K562 (cell line): ENCODE measurements around the gene SNX14. TPM values are rescaled to one million over a fixed set of nuclear protein-coding genes. Genes with fewer than 3 reads are reported as not detected.
A peak's percentile ranks its signal among the peaks of the same experiment; 100 is the strongest.

ENCODE experiments used
- ATAC-seq: fragments of 200-7000 bp; cut with Tn5 transposase; 3 replicates; pipeline ENCODE4 v1.9.1; 2020; ENCODE audit warnings: moderate library complexity
- BruUV-seq: library from RNA; stranded (reverse); fragments of 400-500 nt; replicated peaks from 2 replicates; lab custom pipeline; 2021; lab: Mats Ljungman, UMichigan
- CTCF ChIA-PET: fragments of 300-600 bp; formaldehyde crosslinking; extraction: SDS; loops from one replicate; lab custom pipeline; 2021; ENCODE audit warnings: low intra/inter-chr PET ratio; lab: Yijun Ruan, JAX
- POLR2A ChIA-PET: fragments of 300-600, 350-650 bp; sonication (Branson Sonifier 250); formaldehyde crosslinking; extraction: SDS; loops from one replicate; lab custom pipeline; 2021; ENCODE audit warnings: antibody characterized with exemption, inconsistent platforms; lab: Yijun Ruan, JAX
- DNase-seq, 4 experiments: peaks; one replicate each; pipeline versions ENCODE4 v3.0.0 to v3.0.0-alpha.2; 2011 to 2018; ENCODE audit warnings: low spot score in 3 of 4, mixed read lengths in 3 of 4; ENCODE audit errors: extremely low read depth in 1 of 4
- FAIRE-seq: peaks from 2 replicates; lab custom pipeline; 2011; peaks lifted over from hg19 to GRCh38; lab: Jason Lieb, UNC
- H2AFZ ChIP-seq: 2 replicates; pipeline ENCODE4 v1.6.0; 2011; ENCODE audit warnings: low read depth, low read length, control low read depth, inconsistent platforms
- H3K27ac ChIP-seq: fragments of 200-600 bp; 3 replicates; pipeline ENCODE4 v1.8.0; 2011; ENCODE audit warnings: low read depth, mild to moderate bottlenecking, control low read depth, inconsistent platforms, low read length, moderate library complexity, mixed read lengths; ENCODE audit errors: extremely low read depth
- H3K27me3 ChIP-seq, 2 experiments: fragments of 300-600 bp in 1 of 2; 2 replicates in 1 of 2; 3 replicates in 1 of 2; pipeline versions ENCODE4 v1.6.0 to v1.8.0; 2011; ENCODE audit warnings: inconsistent platforms in 2 of 2, low read length in 2 of 2, mild to moderate bottlenecking in 1 of 2, mixed read lengths in 1 of 2, moderate library complexity in 1 of 2; ENCODE audit not compliant: control insufficient read depth in 2 of 2, insufficient read depth in 2 of 2
- H3K36me3 ChIP-seq: fragments of 300-600 bp; 3 replicates; pipeline ENCODE4 v1.8.0; 2011; ENCODE audit warnings: mild to moderate bottlenecking, low read length, inconsistent platforms; ENCODE audit not compliant: control insufficient read depth, insufficient read depth
- H3K4me1 ChIP-seq, 2 experiments: fragments of 200-600 bp in 1 of 2; replicated peaks in 1 of 2; 2 replicates in 1 of 2; 3 replicates in 1 of 2; pipeline versions ENCODE4 v1.5.1 to v1.8.0; 2011; ENCODE audit warnings: inconsistent platforms in 2 of 2, low read length in 2 of 2, mild to moderate bottlenecking in 1 of 2, mixed read lengths in 1 of 2, moderate library complexity in 1 of 2; ENCODE audit not compliant: control insufficient read depth in 2 of 2, insufficient read depth in 2 of 2
- H3K4me2 ChIP-seq: 2 replicates; pipeline ENCODE4 v1.6.1; 2011; ENCODE audit warnings: low read length, control low read depth, inconsistent platforms, mixed read lengths; ENCODE audit not compliant: insufficient read depth
- H3K4me3 ChIP-seq: fragments of 200-600 bp; sonication (generic), shearing (Covaris generic); 2 replicates; pipeline ENCODE4 v1.5.1; 2016; ENCODE audit warnings: control low read depth, inconsistent platforms
- H3K79me2 ChIP-seq: fragments of 200-600 bp; 3 replicates; pipeline ENCODE4 v1.8.0; 2011; ENCODE audit warnings: low read length, inconsistent platforms; ENCODE audit not compliant: control insufficient read depth, insufficient read depth
- H3K9ac ChIP-seq, 2 experiments: 2 replicates each; pipeline versions ENCODE4 v1.6.0 to v1.6.1; 2011; ENCODE audit warnings: low read depth in 2 of 2, low read length in 2 of 2, control low read depth in 1 of 2, inconsistent platforms in 1 of 2, mild to moderate bottlenecking in 1 of 2, mixed read lengths in 1 of 2; ENCODE audit not compliant: insufficient read depth in 1 of 2
- H3K9me1 ChIP-seq: one replicate; pipeline ENCODE4 v1.6.0; 2011; ENCODE audit warnings: inconsistent platforms, mild to moderate bottlenecking, low read length, moderate library complexity; ENCODE audit not compliant: control insufficient read depth, insufficient read depth
- H3K9me3 ChIP-seq: replicated peaks from 2 replicates; pipeline ENCODE4 v1.5.1; 2011; ENCODE audit warnings: low read depth, low read length, inconsistent platforms; ENCODE audit not compliant: control insufficient read depth, insufficient read depth
- H4K20me1 ChIP-seq: replicated peaks from 2 replicates; pipeline ENCODE4 v1.6.1; 2011; ENCODE audit warnings: low read length, inconsistent platforms, mixed read lengths; ENCODE audit not compliant: control insufficient read depth, insufficient read depth
- CBFA2T3 ChIP-seq: fragments of 450-650 bp; IDR thresholded peaks from 2 replicates; pipeline ENCODE4 v1.6.1; 2017
- CCAR2 ChIP-seq: fragments of 200-400 bp; formaldehyde crosslinking; IDR thresholded peaks from 2 replicates; pipeline ENCODE4 v1.6.1; 2017; ENCODE audit warnings: mild to moderate bottlenecking, low read depth, low read length
- SRSF3 ChIP-seq: fragments of 200-400 bp; formaldehyde crosslinking; IDR thresholded peaks from 2 replicates; pipeline ENCODE4 v1.6.1; 2016; ENCODE audit warnings: mild to moderate bottlenecking, low read length, moderate library complexity; ENCODE audit not compliant: insufficient read depth
- TCF3 ChIP-seq: sonication (generic); formaldehyde crosslinking; IDR thresholded peaks from 2 replicates; pipeline ENCODE4 v1.4.0; 2020; ENCODE audit warnings: mild to moderate bottlenecking, missing genetic modification reagents
- ZNF143 ChIP-seq: sonication (generic); formaldehyde crosslinking; IDR thresholded peaks from 2 replicates; pipeline ENCODE4 v1.9.0; 2022; ENCODE audit warnings: mild to moderate bottlenecking, missing genetic modification reagents
- ZNF224 ChIP-seq: sonication (generic); formaldehyde crosslinking; IDR thresholded peaks from 2 replicates; pipeline ENCODE4 v1.8.0; 2022; ENCODE audit warnings: mild to moderate bottlenecking, missing genetic modification reagents
- ZNF253 ChIP-seq: fragments of 250-450 bp; sonication (Bioruptor Pico); conservative IDR thresholded peaks from 2 replicates; pipeline ENCODE4 v1.6.1; 2021; ENCODE audit warnings: mild to moderate bottlenecking
- WGBS: fragments of 100-300 bp; shearing (Covaris generic); methylation state at CpG from one replicate; pipeline ENCODE4 v1.1.6; 2016; ENCODE audit warnings: low coverage, mixed read lengths; ENCODE audit not compliant: insufficient coverage; ENCODE audit errors: missing lambda C conversion rate; 5-methylcytosine and 5-hydroxymethylcytosine counted together
- in situ Hi-C: fragments of 300-500 bp; cut with MboI; formaldehyde crosslinking; loops from 4 replicates; pipeline ENCODE4 v1.15.0; 2018; ENCODE audit warnings: inconsistent platforms, mixed read lengths
- intact Hi-C: fragments of 100-400 bp; cut with micrococcal nuclease; formaldehyde crosslinking; loops from 2 replicates; pipeline ENCODE4 v1.14.2; 2022
- polyA plus RNA-seq, 8 experiments: library from polyadenylated mRNA; depleted of rRNA in 4 of 8; stranded (reverse) in 5 of 8; unstranded in 3 of 8; fragments of >200 nt; fragmentation: Nextera tagmentation in 2 of 8; fragmentation: Illumina TruSeq in 1 of 8; extraction: Ambion mirVana in 2 of 8; extraction: Trizol in 1 of 8; gene quantifications; 2 replicates each; pipeline versions ENCODE4 v1.2.1 to v1.2.3, GENCODE V29; 2011 to 2014; ENCODE audit warnings: inconsistent platforms in 1 of 8, missing spikeins in 1 of 8
- total RNA-seq, 7 experiments: library from RNA; depleted of rRNA in 6 of 7; stranded (reverse); fragments of >200 nt in 6 of 7; fragmentation: Illumina TruSeq in 2 of 7; extraction: Trizol in 2 of 7; gene quantifications; 2 replicates each; pipeline versions ENCODE4 v1.2.1 to v1.2.3, GENCODE V29; 2011 to 2021; ENCODE audit warnings: low replicate concordance in 1 of 7
- TF ChIP-seq, protein P1 (sequence below): fragments of 250-450 bp; sonication (Bioruptor Pico); IDR thresholded peaks from 2 replicates; pipeline ENCODE4 v1.4.0; 2020
- TF ChIP-seq, protein P2 (sequence below): sonication (generic); formaldehyde crosslinking; IDR thresholded peaks from 2 replicates; pipeline ENCODE4 v1.8.1; 2023; ENCODE audit warnings: missing genetic modification reagents, mild to moderate bottlenecking, borderline replicate concordance

Gene SNX14
- total and polyA plus RNA-seq, 9 of the 15 experiments (the other 6 are each of a cell fraction or from before 2014, with no cell fraction given): 46.5 to 140 (median 71.2) TPM

DNA sequence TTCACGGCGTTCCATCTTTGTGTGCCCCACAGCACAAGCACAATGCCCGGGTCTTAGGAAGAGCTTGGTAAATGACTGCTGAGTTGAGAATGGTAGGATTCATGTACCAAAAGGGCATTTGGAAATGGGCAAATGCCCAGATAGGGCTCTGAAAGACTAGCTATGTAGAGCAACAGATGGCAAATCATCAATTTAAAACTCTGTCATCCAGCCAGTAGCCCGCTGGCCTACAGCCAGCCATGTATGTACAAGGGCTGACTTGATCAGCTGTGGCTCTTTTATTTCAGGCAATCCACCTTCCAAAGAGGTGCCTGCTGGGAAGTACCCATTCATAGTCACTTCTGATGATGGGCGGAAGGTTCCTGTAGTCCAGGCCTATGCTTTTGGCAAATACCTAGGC lies 108.7 kb downstream of the SNX14 start (continued):
- TF ChIP-seq, protein P1, sequence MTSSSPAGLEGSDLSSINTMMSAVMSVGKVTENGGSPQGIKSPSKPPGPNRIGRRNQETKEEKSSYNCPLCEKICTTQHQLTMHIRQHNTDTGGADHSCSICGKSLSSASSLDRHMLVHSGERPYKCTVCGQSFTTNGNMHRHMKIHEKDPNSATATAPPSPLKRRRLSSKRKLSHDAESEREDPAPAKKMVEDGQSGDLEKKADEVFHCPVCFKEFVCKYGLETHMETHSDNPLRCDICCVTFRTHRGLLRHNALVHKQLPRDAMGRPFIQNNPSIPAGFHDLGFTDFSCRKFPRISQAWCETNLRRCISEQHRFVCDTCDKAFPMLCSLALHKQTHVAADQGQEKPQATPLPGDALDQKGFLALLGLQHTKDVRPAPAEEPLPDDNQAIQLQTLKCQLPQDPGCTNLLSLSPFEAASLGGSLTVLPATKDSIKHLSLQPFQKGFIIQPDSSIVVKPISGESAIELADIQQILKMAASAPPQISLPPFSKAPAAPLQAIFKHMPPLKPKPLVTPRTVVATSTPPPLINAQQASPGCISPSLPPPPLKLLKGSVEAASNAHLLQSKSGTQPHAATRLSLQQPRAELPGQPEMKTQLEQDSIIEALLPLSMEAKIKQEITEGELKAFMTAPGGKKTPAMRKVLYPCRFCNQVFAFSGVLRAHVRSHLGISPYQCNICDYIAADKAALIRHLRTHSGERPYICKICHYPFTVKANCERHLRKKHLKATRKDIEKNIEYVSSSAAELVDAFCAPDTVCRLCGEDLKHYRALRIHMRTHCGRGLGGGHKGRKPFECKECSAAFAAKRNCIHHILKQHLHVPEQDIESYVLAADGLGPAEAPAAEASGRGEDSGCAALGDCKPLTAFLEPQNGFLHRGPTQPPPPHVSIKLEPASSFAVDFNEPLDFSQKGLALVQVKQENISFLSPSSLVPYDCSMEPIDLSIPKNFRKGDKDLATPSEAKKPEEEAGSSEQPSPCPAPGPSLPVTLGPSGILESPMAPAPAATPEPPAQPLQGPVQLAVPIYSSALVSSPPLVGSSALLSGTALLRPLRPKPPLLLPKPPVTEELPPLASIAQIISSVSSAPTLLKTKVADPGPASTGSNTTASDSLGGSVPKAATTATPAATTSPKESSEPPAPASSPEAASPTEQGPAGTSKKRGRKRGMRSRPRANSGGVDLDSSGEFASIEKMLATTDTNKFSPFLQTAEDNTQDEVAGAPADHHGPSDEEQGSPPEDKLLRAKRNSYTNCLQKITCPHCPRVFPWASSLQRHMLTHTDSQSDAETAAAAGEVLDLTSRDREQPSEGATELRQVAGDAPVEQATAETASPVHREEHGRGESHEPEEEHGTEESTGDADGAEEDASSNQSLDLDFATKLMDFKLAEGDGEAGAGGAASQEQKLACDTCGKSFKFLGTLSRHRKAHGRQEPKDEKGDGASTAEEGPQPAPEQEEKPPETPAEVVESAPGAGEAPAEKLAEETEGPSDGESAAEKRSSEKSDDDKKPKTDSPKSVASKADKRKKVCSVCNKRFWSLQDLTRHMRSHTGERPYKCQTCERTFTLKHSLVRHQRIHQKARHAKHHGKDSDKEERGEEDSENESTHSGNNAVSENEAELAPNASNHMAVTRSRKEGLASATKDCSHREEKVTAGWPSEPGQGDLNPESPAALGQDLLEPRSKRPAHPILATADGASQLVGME (CRISPR knock-in tag): no peak
- TF ChIP-seq SRSF3: no peak
- no peak for TF ChIP-seq ZNF143
- no peak for TF ChIP-seq ZNF224

DNA sequence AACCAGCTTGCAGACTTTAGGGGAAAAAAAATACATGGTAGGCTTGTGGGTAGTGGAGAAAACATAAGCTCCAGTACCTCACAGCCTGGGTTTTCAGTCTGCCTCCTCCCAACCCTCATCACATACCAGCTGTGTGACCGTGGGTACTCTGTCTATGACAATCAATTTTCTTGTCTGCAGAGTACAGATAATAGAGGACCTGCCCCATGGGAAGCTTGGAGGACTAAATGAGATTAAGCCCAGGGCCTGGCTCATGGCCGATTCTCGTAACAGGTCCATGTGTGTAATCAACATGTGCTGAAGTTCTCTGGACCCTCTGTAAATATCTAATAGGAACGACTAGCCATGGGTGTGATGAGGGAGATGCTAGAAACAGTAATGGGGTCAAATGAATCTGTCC lies 109.8 kb downstream of the SNX14 start:
- TF ChIP-seq ZNF253: no peak
- TF ChIP-seq, protein P2, sequence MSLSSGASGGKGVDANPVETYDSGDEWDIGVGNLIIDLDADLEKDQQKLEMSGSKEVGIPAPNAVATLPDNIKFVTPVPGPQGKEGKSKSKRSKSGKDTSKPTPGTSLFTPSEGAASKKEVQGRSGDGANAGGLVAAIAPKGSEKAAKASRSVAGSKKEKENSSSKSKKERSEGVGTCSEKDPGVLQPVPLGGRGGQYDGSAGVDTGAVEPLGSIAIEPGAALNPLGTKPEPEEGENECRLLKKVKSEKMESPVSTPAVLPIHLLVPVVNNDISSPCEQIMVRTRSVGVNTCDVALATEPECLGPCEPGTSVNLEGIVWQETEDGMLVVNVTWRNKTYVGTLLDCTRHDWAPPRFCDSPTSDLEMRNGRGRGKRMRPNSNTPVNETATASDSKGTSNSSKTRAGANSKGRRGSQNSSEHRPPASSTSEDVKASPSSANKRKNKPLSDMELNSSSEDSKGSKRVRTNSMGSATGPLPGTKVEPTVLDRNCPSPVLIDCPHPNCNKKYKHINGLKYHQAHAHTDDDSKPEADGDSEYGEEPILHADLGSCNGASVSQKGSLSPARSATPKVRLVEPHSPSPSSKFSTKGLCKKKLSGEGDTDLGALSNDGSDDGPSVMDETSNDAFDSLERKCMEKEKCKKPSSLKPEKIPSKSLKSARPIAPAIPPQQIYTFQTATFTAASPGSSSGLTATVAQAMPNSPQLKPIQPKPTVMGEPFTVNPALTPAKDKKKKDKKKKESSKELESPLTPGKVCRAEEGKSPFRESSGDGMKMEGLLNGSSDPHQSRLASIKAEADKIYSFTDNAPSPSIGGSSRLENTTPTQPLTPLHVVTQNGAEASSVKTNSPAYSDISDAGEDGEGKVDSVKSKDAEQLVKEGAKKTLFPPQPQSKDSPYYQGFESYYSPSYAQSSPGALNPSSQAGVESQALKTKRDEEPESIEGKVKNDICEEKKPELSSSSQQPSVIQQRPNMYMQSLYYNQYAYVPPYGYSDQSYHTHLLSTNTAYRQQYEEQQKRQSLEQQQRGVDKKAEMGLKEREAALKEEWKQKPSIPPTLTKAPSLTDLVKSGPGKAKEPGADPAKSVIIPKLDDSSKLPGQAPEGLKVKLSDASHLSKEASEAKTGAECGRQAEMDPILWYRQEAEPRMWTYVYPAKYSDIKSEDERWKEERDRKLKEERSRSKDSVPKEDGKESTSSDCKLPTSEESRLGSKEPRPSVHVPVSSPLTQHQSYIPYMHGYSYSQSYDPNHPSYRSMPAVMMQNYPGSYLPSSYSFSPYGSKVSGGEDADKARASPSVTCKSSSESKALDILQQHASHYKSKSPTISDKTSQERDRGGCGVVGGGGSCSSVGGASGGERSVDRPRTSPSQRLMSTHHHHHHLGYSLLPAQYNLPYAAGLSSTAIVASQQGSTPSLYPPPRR (CRISPR knock-in tag): no peak
- 0 out of 2 replicates have a peak, but pooled peaks have one; percentile 8 for TF ChIP-seq CBFA2T3
- TF ChIP-seq CCAR2: no peak
- peak; percentile 17; the same call in 1 of the 2 replicates for TF ChIP-seq TCF3 (CRISPR knock-in tag)
- Histone ChIP-seq H3K4me1 (peaks cover 0 to 5% of the 10 kb centered on the region in 2 experiments; a peak in 2 of 5 replicates), H4K20me1 (no peaks in the 10 kb centered on the region), H3K36me3 (no peaks in the 10 kb centered on the region), H3K9me1 (no peaks in the 10 kb centered on the region), H3K27me3 (peaks cover 0 to 4% of the 10 kb centered on the region in 2 experiments; a peak in 2 of 5 replicates), H3K4me2 (peak overlapping the region; percentile 14; the same call in 1 of the 2 replicates), H3K4me3 (no peak overlapping the region), H3K79me2 (no peaks in the 10 kb centered on the region), H3K9me3 (no peaks in the 10 kb centered on the region), H2AFZ (0 out of 2 replicates have a peak overlapping the region, but pooled peaks have one; percentile 7), H3K9ac (no peak overlapping the region), H3K27ac (no peak overlapping the region)
- POLR2A ChIA-PET: interaction anchor here (1.0 to 1.5 kb wide), 4 partner anchors 26 to 194 kb away, joined by 3 to 8 read pairs (median 4); no protein-coding TSS in a partner anchor
- intact Hi-C loops (loop anchor here (1.0 kb wide), 1 partner anchor 129 kb away; no protein-coding TSS in a partner anchor), in situ Hi-C loops (loop anchor here (10.0 kb wide), 1 partner anchor 129 kb away; no protein-coding TSS in a partner anchor)
- CTCF ChIA-PET: no interaction called here
- FAIRE-seq (no peak), ATAC-seq (no peak), DNase-seq (peak in 1 of 4 experiments; percentile 7)
- no TSS peak for BruUV-seq
- 9% methylated on average over 4 of the region's 4 CpGs for WGBS
